ENCODE data around the gene MCHR1. TPM values are rescaled to one million over a fixed set of nuclear protein-coding genes. Genes with fewer than 3 reads are reported as not detected.

MCHR1 gene
- total RNA-seq, 4 donors from 2014 or later = 0.27 to 0.40 TPM; not detected in 2

DNA sequence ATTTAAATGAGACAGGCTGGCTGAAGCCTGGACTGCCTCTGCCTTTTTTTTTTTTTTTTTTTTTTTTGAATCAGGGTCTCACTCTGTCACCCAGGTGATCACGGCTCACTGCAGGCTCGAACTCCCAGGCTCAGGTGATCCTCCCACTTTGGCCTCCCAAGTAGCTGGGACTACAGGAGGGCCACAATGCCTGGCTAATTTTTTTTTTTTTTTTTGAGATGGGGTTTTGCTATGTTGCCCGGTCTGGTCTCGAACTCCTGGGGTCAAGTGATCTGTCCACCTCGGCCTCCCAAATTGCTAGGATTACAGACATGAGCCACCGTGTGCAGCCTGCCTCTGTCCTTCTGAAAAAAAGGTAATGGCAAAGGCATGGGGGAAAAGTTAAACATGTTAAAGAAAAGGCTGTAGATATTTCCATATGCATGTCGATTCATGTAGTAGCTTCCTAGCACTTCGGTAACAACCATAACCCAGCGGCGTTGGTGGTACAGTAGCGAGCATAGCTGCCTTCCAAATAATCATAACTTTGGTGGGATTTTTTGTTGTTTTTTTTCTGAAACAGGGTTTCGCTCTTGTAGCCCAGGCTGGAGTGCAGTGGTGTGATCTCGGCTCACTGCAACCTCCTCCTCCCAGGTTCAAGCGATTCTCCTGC, 48.8 kb downstream of the MCHR1 start:
- 84 to 97% methylated on average over 5 to 13 of the region's 14 CpGs for WGBS, 2 donors (ENCODE audit: low coverage in 1 of 2)
- ATAC-seq = no peak
- no peaks in the 10 kb centered on the region for H3K9me3 ChIP-seq
- H3K4me1 ChIP-seq = peaks cover 0 to 10% (median 0%) of the 10 kb centered on the region in 3 donors
- TF ChIP-seq POLR2A (IDR thresholded peaks at IDR 0.05) (no peak), EP300 (IDR thresholded peaks at IDR 0.05) (no peak), POLR2AphosphoS5 (IDR thresholded peaks at IDR 0.05) (no peak)
- TF ChIP-seq, protein P1, sequence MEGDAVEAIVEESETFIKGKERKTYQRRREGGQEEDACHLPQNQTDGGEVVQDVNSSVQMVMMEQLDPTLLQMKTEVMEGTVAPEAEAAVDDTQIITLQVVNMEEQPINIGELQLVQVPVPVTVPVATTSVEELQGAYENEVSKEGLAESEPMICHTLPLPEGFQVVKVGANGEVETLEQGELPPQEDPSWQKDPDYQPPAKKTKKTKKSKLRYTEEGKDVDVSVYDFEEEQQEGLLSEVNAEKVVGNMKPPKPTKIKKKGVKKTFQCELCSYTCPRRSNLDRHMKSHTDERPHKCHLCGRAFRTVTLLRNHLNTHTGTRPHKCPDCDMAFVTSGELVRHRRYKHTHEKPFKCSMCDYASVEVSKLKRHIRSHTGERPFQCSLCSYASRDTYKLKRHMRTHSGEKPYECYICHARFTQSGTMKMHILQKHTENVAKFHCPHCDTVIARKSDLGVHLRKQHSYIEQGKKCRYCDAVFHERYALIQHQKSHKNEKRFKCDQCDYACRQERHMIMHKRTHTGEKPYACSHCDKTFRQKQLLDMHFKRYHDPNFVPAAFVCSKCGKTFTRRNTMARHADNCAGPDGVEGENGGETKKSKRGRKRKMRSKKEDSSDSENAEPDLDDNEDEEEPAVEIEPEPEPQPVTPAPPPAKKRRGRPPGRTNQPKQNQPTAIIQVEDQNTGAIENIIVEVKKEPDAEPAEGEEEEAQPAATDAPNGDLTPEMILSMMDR (IDR thresholded peaks at IDR 0.05) = no peak
- H3K27me3 ChIP-seq = no peaks in the 10 kb centered on the region
- no peak overlapping the region for H3K4me3 ChIP-seq
- no peaks in the 10 kb centered on the region for H3K36me3 ChIP-seq
- H3K27ac ChIP-seq = no peak overlapping the region

DNA sequence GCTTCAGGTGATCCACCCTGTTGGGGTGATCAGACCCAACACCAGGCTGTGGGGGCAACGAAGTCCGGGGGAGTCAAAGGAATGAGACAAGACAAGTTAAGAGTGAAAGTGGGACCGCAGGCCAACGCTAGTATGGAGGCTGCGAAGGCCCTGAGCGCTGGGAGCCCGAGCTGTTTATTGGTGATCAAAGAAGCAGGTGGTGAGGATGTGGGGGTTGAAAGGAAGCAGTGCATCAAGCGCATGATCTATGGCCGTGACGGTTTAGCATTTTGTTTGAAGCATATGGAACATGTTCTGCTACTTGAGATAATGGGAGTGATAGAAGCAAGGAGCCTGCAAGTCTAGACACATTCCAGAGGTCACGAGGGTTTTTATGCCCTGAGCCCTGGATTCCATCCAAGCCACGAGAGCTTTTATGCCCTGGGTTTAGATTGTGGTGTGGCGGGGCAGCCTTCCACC, 49.5 kb downstream of the MCHR1 start:
- H3K9me3 ChIP-seq = no peaks in the 10 kb centered on the region
- no peaks in the 10 kb centered on the region for H3K36me3 ChIP-seq
- H3K4me3 ChIP-seq = no peak overlapping the region
- H3K27ac ChIP-seq = no peak overlapping the region
- H3K27me3 ChIP-seq = no peaks in the 10 kb centered on the region
- TF ChIP-seq, protein P1 (IDR thresholded peaks at IDR 0.05) = no peak
- no peak for TF ChIP-seq EP300 (IDR thresholded peaks at IDR 0.05)
- TF ChIP-seq POLR2A (IDR thresholded peaks at IDR 0.05) = no peak
- TF ChIP-seq POLR2AphosphoS5 (IDR thresholded peaks at IDR 0.05) = no peak
- 56 to 58% methylated on average over 9 to 10 of the region's 13 CpGs for WGBS, 2 donors (ENCODE audit: low coverage in 1 of 2)
- no peak for ATAC-seq
- H3K4me1 ChIP-seq = peaks cover 0 to 15% (median 0%) of the 10 kb centered on the region in 3 donors

DNA sequence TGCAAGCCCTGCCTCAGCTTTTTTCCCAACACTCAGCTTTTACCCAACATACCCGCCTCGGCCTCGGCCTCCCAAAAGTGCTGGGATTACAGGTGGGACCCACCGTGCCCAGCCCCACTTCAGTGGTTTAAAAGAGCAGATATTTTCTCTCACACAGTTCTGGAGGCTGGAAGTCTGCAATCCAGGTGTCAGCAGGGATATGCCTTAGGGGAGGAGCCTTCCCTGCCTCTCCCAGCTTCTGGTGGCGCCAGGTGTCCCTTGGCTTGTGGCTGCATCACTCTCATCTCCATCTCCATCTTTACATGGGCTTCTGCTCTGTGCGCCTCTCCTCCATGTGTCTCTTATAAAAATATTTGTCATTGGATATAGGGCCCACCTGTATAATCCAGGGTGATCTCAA, 50.0 kb downstream of the MCHR1 start:
- Histone ChIP-seq H3K4me1 (peaks cover 0 to 15% (median 0%) of the 10 kb centered on the region in 3 donors), H3K27ac (no peak overlapping the region), H3K36me3 (no peaks in the 10 kb centered on the region), H3K27me3 (no peaks in the 10 kb centered on the region), H3K9me3 (no peaks in the 10 kb centered on the region), H3K4me3 (no peak overlapping the region)
- TF ChIP-seq POLR2A (IDR thresholded peaks at IDR 0.05) (no peak), EP300 (IDR thresholded peaks at IDR 0.05) (no peak), POLR2AphosphoS5 (IDR thresholded peaks at IDR 0.05) (no peak)
- TF ChIP-seq, protein P1 (IDR thresholded peaks at IDR 0.05) = no peak
- no peak for ATAC-seq
- 77% methylated on average over 6 of the region's 6 CpGs; no CpG with 5 or more reads in 1 of the 2 donors for WGBS, 2 donors (ENCODE audit: low coverage in 1 of 2)

Other genes starting within 250 kb of the MCHR1 start
- 10 to 100 TPM; 45.5 to 90.2 (median 78.3) TPM for gene MRTFA, start 42.8 kb upstream of the MCHR1 start, total RNA-seq
- 10 to 100 TPM in 2 of 4 donors, 1 to 10 TPM in 2; 5.7 to 17.0 (median 12.2) TPM for gene SLC25A17, start 139.9 kb downstream of the MCHR1 start, total RNA-seq
- gene ST13, start 177.2 kb downstream of the MCHR1 start, total RNA-seq = 100 to 1,000 TPM; 179 to 239 (median 211) TPM
- gene XPNPEP3, start 177.7 kb downstream of the MCHR1 start, total RNA-seq = 10 to 100 TPM in 2 of 4 donors, 1 to 10 TPM in 2; 5.9 to 13.3 (median 10.4) TPM
- gene DNAJB7, start 182.6 kb downstream of the MCHR1 start, total RNA-seq = not detected